H9 (cell line): ENCODE data around the gene KRT28. TPM values are rescaled to one million over a fixed set of nuclear protein-coding genes. Genes with fewer than 3 reads are reported as not detected.

Experiments used
- DNase-seq: peaks from one replicate; pipeline ENCODE4 v3.0.0-alpha.2; 2017
- H2AFZ ChIP-seq: one replicate; pipeline ENCODE4 v1.6.1; 2013; ENCODE audit warnings: mild to moderate bottlenecking, low read length, control low read depth, moderate library complexity
- H2AK5ac ChIP-seq: 2 replicates; pipeline ENCODE4 v1.6.1; 2013; ENCODE audit warnings: low read length, control low read depth, mixed read lengths; ENCODE audit not compliant: insufficient read length
- H2BK120ac ChIP-seq: one replicate; pipeline ENCODE4 v1.6.1; 2013; ENCODE audit warnings: low read depth, mild to moderate bottlenecking, low read length, control low read depth, inconsistent platforms; ENCODE audit not compliant: poor library complexity, severe bottlenecking
- H2BK12ac ChIP-seq: 2 replicates; pipeline ENCODE4 v1.6.1; 2013; ENCODE audit warnings: low read length, control low read depth, mixed read lengths, low read depth; ENCODE audit not compliant: insufficient read length
- H2BK15ac ChIP-seq: 2 replicates; pipeline ENCODE4 v1.6.1; 2013; ENCODE audit warnings: low read depth, low read length, control low read depth
- H2BK20ac ChIP-seq: one replicate; pipeline ENCODE4 v1.6.1; 2013; ENCODE audit warnings: low read depth, mild to moderate bottlenecking, low read length, control low read depth, inconsistent platforms; ENCODE audit not compliant: poor library complexity, severe bottlenecking
- H2BK5ac ChIP-seq: 2 replicates; pipeline ENCODE4 v1.6.1; 2013; ENCODE audit warnings: low read length, control low read depth, mixed read lengths; ENCODE audit not compliant: insufficient read length
- H3K14ac ChIP-seq: 2 replicates; pipeline ENCODE4 v1.6.1; 2013; ENCODE audit warnings: low read length, control low read depth; ENCODE audit not compliant: insufficient read depth
- H3K18ac ChIP-seq: 2 replicates; pipeline ENCODE4 v1.6.1; 2013; ENCODE audit warnings: low read depth, mild to moderate bottlenecking, mixed read lengths, low read length, control low read depth; ENCODE audit not compliant: insufficient read length
- H3K23ac ChIP-seq: 2 replicates; pipeline ENCODE4 v1.6.1; 2013; ENCODE audit warnings: low read length, control low read depth, mixed read lengths, low read depth; ENCODE audit not compliant: insufficient read length
- H3K23me2 ChIP-seq: 2 replicates; pipeline ENCODE4 v1.6.1; 2013; ENCODE audit warnings: low read depth, mild to moderate bottlenecking, mixed read lengths, low read length, control low read depth; ENCODE audit not compliant: insufficient read length, poor library complexity, severe bottlenecking
- H3K27ac ChIP-seq: 2 replicates; pipeline ENCODE4 v1.5.1; 2013; ENCODE audit warnings: low read length, control low read depth, mixed read lengths, low read depth; ENCODE audit not compliant: insufficient read length
- H3K27me3 ChIP-seq: 2 replicates; pipeline ENCODE4 v1.6.1; 2013; ENCODE audit warnings: low read length, control low read depth, inconsistent platforms; ENCODE audit not compliant: insufficient read depth
- H3K4ac ChIP-seq: 2 replicates; pipeline ENCODE4 v1.6.1; 2013; ENCODE audit warnings: low read depth, mild to moderate bottlenecking, control low read depth, inconsistent platforms, low read length, moderate library complexity
- H3K4me1 ChIP-seq: 2 replicates; pipeline ENCODE4 v1.6.1; 2013; ENCODE audit warnings: low read length, control low read depth, inconsistent platforms; ENCODE audit not compliant: insufficient read depth
- H3K4me2 ChIP-seq: 2 replicates; pipeline ENCODE4 v1.6.1; 2013; ENCODE audit warnings: low read length, control low read depth, mixed read lengths; ENCODE audit not compliant: insufficient read length, insufficient read depth
- H3K56ac ChIP-seq: 2 replicates; pipeline ENCODE4 v1.6.1; 2013; ENCODE audit warnings: low read depth, mild to moderate bottlenecking, mixed read lengths, low read length, control low read depth; ENCODE audit not compliant: insufficient read length
- H3K79me1 ChIP-seq: 2 replicates; pipeline ENCODE4 v1.6.1; 2013; ENCODE audit warnings: low read depth, mild to moderate bottlenecking, moderate library complexity, low read length, control low read depth, inconsistent platforms; ENCODE audit not compliant: insufficient read depth, poor library complexity, severe bottlenecking
- H3K79me2 ChIP-seq: 2 replicates; pipeline ENCODE4 v1.6.1; 2013; ENCODE audit warnings: low read length, control low read depth, inconsistent platforms; ENCODE audit not compliant: insufficient read depth
- H3K9ac ChIP-seq: 2 replicates; pipeline ENCODE4 v1.6.1; 2013; ENCODE audit warnings: low read length, control low read depth, mixed read lengths; ENCODE audit not compliant: insufficient read length; ENCODE audit errors: extremely low read depth
- H3K9me3 ChIP-seq: one replicate; pipeline ENCODE4 v1.6.1; 2013; ENCODE audit warnings: low read depth, low read length, inconsistent platforms; ENCODE audit not compliant: control insufficient read depth
- H3T11ph ChIP-seq: one replicate; pipeline ENCODE4 v1.6.1; 2013; ENCODE audit warnings: mild to moderate bottlenecking, low read length, control low read depth, inconsistent platforms
- H4K20me1 ChIP-seq: one replicate; pipeline ENCODE4 v1.6.1; 2013; ENCODE audit not compliant: control insufficient read depth, insufficient read length, insufficient read depth
- H4K5ac ChIP-seq: 2 replicates; pipeline ENCODE4 v1.6.1; 2013; ENCODE audit warnings: low read depth, mild to moderate bottlenecking, mixed read lengths, low read length, control low read depth; ENCODE audit not compliant: insufficient read length
- H4K8ac ChIP-seq: replicated peaks from 2 replicates; pipeline ENCODE4 v1.6.1; 2013; ENCODE audit warnings: low read length, control low read depth, mixed read lengths, low read depth; ENCODE audit not compliant: insufficient read length
- H4K91ac ChIP-seq: 2 replicates; pipeline ENCODE4 v1.6.1; 2013; ENCODE audit warnings: low read depth, mild to moderate bottlenecking, moderate library complexity, mixed read lengths, low read length, control low read depth; ENCODE audit not compliant: insufficient read length
- H3K27ac Mint-ChIP-seq, 3 experiments: 2 replicates in 2 of 3; 3 replicates in 1 of 3; pipeline ENCODE4 v1.8.0; 2020 to 2021; ENCODE audit warnings: mixed read lengths in 3 of 3, mild to moderate bottlenecking in 1 of 3, moderate library complexity in 1 of 3
- H3K27me3 Mint-ChIP-seq: 2 replicates; pipeline ENCODE4 v1.8.0; 2021; ENCODE audit warnings: low read depth, mild to moderate bottlenecking, moderate library complexity, mixed read lengths
- H3K36me3 Mint-ChIP-seq, 3 experiments: 2 replicates in 2 of 3; 3 replicates in 1 of 3; pipeline ENCODE4 v1.8.0; 2020 to 2021; ENCODE audit warnings: low read depth in 3 of 3, mixed read lengths in 3 of 3; ENCODE audit not compliant: insufficient read depth in 1 of 3
- H3K4me1 Mint-ChIP-seq, 2 experiments: 2 replicates each; pipeline ENCODE4 v1.8.0; 2020; ENCODE audit warnings: mixed read lengths in 2 of 2
- H3K4me3 Mint-ChIP-seq, 2 experiments: 2 replicates in 1 of 2; 3 replicates in 1 of 2; pipeline ENCODE4 v1.8.0; 2020 to 2021; ENCODE audit warnings: mild to moderate bottlenecking in 2 of 2, mixed read lengths in 2 of 2, moderate library complexity in 1 of 2
- H3K9me3 Mint-ChIP-seq, 2 experiments: 2 replicates in 1 of 2; 3 replicates in 1 of 2; pipeline ENCODE4 v1.8.0; 2020; ENCODE audit warnings: mild to moderate bottlenecking in 2 of 2, mixed read lengths in 2 of 2, moderate library complexity in 1 of 2
- WGBS: extraction: QIAGEN DNeasy Blood & Tissue Kit; methylation state at CpG from one replicate; pipeline ENCODE4 v1.1.7; 2013; ENCODE audit warnings: missing lambda C conversion rate, low lambda C conversion rate, mixed read lengths; ENCODE audit not compliant: insufficient read length; ENCODE audit errors: extremely low coverage; 5-methylcytosine and 5-hydroxymethylcytosine counted together
- total RNA-seq: library from RNA; stranded (reverse); gene quantifications from 2 replicates; pipeline ENCODE4 v1.2.1, GENCODE V29; 2021
- TF ChIP-seq, protein P1 (sequence below): fragments of 200-600 bp; sonication (generic); conservative IDR thresholded peaks from 3 replicates; pipeline ENCODE4 v1.8.0; 2021; ENCODE audit warnings: antibody characterized with exemption, mild to moderate bottlenecking

Gene KRT28
- total RNA-seq, 1 experiment from 2014 or later = not detected

DNA sequence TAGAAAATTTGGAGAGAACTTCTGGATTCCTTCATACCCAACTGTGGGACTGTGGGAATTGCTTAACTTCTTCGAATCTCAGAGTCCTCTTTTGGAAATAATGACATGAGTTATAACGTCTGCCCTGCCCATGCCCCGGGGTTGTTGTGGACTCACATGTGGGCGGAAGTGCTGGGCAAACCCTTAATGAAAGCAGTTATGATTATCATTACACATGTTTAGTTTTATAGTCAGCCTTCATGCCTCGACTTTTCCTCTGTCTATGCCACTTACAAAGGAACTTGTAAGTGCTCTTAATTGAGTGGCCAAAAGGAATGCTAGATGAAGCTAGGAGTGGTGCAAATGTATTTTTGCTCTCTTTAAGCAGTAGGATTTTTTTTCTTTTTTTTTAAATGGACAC lies 21.3 kb downstream of the KRT28 start:
- no CpG with 5 or more reads among the region's 5 CpGs for WGBS
- Histone ChIP-seq H3K4me1 (no peaks in the 10 kb centered on the region), H4K8ac (no peak overlapping the region), H3K56ac (no peak overlapping the region), H3K79me2 (no peaks in the 10 kb centered on the region), H3K23ac (no peak overlapping the region), H3K18ac (no peak overlapping the region), H4K20me1 (no peaks in the 10 kb centered on the region), H4K91ac (no peak overlapping the region), H3K27me3 (no peaks in the 10 kb centered on the region), H3K9ac (no peak overlapping the region), H3K23me2 (no peaks in the 10 kb centered on the region), H3K9me3 (no peaks in the 10 kb centered on the region), H3T11ph (no peak overlapping the region), H2BK12ac (no peak overlapping the region), H3K4ac (no peak overlapping the region), H3K14ac (no peak overlapping the region), H2AK5ac (no peak overlapping the region), H2BK20ac (no peak overlapping the region), H2BK120ac (no peak overlapping the region), H2BK5ac (no peak overlapping the region), H4K5ac (no peak overlapping the region), H3K27ac (no peak overlapping the region), H3K4me2 (no peak overlapping the region), H3K79me1 (no peaks in the 10 kb centered on the region), H2AFZ (no peak overlapping the region), H2BK15ac (no peak overlapping the region)
- no peaks in the 10 kb centered on the region for H3K4me1 Mint-ChIP-seq
- DNase-seq = no peak
- no peak overlapping the region for H3K4me3 Mint-ChIP-seq
- H3K27ac Mint-ChIP-seq = no peak overlapping the region
- H3K36me3 Mint-ChIP-seq = no peaks in the 10 kb centered on the region
- no peaks in the 10 kb centered on the region for H3K9me3 Mint-ChIP-seq
- H3K27me3 Mint-ChIP-seq = peaks cover 21% of the 10 kb centered on the region
- TF ChIP-seq, protein P1, sequence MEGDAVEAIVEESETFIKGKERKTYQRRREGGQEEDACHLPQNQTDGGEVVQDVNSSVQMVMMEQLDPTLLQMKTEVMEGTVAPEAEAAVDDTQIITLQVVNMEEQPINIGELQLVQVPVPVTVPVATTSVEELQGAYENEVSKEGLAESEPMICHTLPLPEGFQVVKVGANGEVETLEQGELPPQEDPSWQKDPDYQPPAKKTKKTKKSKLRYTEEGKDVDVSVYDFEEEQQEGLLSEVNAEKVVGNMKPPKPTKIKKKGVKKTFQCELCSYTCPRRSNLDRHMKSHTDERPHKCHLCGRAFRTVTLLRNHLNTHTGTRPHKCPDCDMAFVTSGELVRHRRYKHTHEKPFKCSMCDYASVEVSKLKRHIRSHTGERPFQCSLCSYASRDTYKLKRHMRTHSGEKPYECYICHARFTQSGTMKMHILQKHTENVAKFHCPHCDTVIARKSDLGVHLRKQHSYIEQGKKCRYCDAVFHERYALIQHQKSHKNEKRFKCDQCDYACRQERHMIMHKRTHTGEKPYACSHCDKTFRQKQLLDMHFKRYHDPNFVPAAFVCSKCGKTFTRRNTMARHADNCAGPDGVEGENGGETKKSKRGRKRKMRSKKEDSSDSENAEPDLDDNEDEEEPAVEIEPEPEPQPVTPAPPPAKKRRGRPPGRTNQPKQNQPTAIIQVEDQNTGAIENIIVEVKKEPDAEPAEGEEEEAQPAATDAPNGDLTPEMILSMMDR = no peak
